ENCODE measurements around the gene NXN. TPM values are rescaled to one million over a fixed set of nuclear protein-coding genes. Genes with fewer than 3 reads are reported as not detected.

Gene NXN
- polyA plus RNA-seq, 1 donor from 2014 or later = 14.8 TPM

DNA sequence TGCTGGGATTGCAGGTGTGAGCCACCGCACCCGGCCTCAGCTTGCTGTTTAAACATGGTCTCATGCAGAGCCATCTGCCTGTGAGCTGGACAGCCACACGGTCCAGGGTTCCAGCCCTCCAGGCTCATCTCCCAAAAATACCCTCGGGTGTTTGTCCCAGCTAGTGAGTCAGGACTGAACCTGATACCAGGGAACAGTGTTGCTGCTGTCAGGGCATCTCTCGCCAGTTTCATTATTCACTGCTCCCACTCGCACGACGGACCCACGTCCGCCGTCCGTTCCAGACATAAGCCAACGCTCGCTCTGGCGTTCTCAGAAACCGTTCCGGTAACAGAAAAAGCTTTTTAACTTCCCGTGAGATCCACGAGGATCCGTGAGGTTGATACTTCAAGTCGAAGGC is 77.6 kb downstream of the NXN start:
- Histone ChIP-seq H3K9me2 (ENCODE audit: insufficient read depth, low read length) (no peaks in the 10 kb centered on the region), H3K9ac (ENCODE audit: low read length) (no peak overlapping the region), H3K4me2 (ENCODE audit: low read length) (no peak overlapping the region), H3K27ac (ENCODE audit: low read length) (no peak overlapping the region), H4K20me1 (ENCODE audit: insufficient read depth) (no peaks in the 10 kb centered on the region), H3F3A (ENCODE audit: insufficient read depth, low read length, poor library complexity, severe bottlenecking) (no peaks in the 10 kb centered on the region), H3K36me3 (ENCODE audit: insufficient read depth, low read length) (no peaks in the 10 kb centered on the region), H2AFZ (ENCODE audit: low read depth, low read length) (no peak overlapping the region), H3K27me3 (ENCODE audit: insufficient read depth, low read depth, low read length) (no peaks in the 10 kb centered on the region), H3K79me2 (replicated peaks; ENCODE audit: insufficient read depth, low read length) (peaks cover 15% of the 10 kb centered on the region), H3K9me3 (ENCODE audit: low read length) (no peaks in the 10 kb centered on the region), H3K4me3 (ENCODE audit: low read length) (no peak overlapping the region)
- no peak for TF ChIP-seq CTCF (IDR thresholded peaks at IDR 0.05; ENCODE audit: poor library complexity, severe bottlenecking)
- no peak for TF ChIP-seq TAF1 (IDR thresholded peaks at IDR 0.05; ENCODE audit: low read depth)
- TF ChIP-seq MXI1 (conservative IDR thresholded peaks at IDR 0.05; ENCODE audit: poor library complexity, severe bottlenecking) = no peak
- TF ChIP-seq POLR2AphosphoS5 (IDR thresholded peaks at IDR 0.05) = no peak
- TF ChIP-seq EZH2 (IDR thresholded peaks at IDR 0.05; ENCODE audit: borderline replicate concordance, insufficient read depth, low read length, poor library complexity, severe bottlenecking) = no peak
- TF ChIP-seq, protein P1, sequence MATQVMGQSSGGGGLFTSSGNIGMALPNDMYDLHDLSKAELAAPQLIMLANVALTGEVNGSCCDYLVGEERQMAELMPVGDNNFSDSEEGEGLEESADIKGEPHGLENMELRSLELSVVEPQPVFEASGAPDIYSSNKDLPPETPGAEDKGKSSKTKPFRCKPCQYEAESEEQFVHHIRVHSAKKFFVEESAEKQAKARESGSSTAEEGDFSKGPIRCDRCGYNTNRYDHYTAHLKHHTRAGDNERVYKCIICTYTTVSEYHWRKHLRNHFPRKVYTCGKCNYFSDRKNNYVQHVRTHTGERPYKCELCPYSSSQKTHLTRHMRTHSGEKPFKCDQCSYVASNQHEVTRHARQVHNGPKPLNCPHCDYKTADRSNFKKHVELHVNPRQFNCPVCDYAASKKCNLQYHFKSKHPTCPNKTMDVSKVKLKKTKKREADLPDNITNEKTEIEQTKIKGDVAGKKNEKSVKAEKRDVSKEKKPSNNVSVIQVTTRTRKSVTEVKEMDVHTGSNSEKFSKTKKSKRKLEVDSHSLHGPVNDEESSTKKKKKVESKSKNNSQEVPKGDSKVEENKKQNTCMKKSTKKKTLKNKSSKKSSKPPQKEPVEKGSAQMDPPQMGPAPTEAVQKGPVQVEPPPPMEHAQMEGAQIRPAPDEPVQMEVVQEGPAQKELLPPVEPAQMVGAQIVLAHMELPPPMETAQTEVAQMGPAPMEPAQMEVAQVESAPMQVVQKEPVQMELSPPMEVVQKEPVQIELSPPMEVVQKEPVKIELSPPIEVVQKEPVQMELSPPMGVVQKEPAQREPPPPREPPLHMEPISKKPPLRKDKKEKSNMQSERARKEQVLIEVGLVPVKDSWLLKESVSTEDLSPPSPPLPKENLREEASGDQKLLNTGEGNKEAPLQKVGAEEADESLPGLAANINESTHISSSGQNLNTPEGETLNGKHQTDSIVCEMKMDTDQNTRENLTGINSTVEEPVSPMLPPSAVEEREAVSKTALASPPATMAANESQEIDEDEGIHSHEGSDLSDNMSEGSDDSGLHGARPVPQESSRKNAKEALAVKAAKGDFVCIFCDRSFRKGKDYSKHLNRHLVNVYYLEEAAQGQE (IDR thresholded peaks at IDR 0.05; ENCODE audit: borderline replicate concordance) = no peak
- TF ChIP-seq EP300 (conservative IDR thresholded peaks at IDR 0.05; ENCODE audit: poor library complexity, severe bottlenecking) = no peak
- TF ChIP-seq RAD21 (conservative IDR thresholded peaks at IDR 0.05) = no peak
- no peak for TF ChIP-seq SMC3 (conservative IDR thresholded peaks at IDR 0.05; ENCODE audit: poor library complexity)

DNA sequence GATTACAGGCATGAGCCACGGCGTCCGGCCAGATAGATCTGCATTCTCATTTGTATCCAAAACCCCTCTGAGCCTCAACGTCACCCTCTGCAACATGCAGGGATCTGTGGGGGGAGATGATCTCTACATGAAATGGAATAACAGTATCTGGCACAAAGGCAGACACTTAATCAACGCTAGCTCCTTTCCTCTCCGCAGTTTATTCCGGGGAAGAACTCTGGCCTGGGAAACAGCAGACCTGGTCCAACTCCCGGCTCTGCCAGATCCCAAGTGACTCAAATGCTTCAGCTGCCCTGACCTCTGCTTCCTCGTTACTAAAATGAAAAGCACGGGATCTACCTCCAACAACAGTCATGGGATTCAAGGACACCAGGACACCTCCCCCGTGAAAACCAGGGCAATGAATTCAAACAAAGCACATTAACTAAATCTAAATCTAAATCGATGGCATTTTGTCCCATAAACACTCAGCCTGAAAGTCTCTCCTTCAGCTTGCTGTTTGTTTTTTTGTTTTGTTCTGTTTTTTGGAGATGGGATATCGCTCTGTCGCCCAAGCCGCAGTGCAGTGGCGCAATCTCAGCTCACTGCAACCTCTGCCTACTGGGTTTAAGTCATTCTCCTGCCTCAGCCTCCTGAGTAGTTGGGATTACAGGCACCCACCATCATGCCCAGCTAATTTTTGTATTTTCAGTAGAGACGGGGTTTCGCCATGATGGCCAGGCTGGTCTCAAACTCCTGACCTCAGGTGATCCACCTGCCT is 78.2 kb downstream of the NXN start:
- no peaks in the 10 kb centered on the region for H3K27me3 ChIP-seq (ENCODE audit: insufficient read depth, low read depth, low read length)
- no peak overlapping the region for H2AFZ ChIP-seq (ENCODE audit: low read depth, low read length)
- H3K4me2 ChIP-seq (ENCODE audit: low read length) = no peak overlapping the region
- H3F3A ChIP-seq (ENCODE audit: insufficient read depth, low read length, poor library complexity, severe bottlenecking) = no peaks in the 10 kb centered on the region
- H3K9me2 ChIP-seq (ENCODE audit: insufficient read depth, low read length) = no peaks in the 10 kb centered on the region
- no peak overlapping the region for H3K9ac ChIP-seq (ENCODE audit: low read length)
- peaks cover 10% of the 10 kb centered on the region for H3K79me2 ChIP-seq (replicated peaks; ENCODE audit: insufficient read depth, low read length)
- no peaks in the 10 kb centered on the region for H3K36me3 ChIP-seq (ENCODE audit: insufficient read depth, low read length)
- no peaks in the 10 kb centered on the region for H4K20me1 ChIP-seq (ENCODE audit: insufficient read depth)
- no peak overlapping the region for H3K4me3 ChIP-seq (ENCODE audit: low read length)
- no peaks in the 10 kb centered on the region for H3K9me3 ChIP-seq (ENCODE audit: low read length)
- TF ChIP-seq SMC3 (conservative IDR thresholded peaks at IDR 0.05; ENCODE audit: poor library complexity) (no peak), CTCF (IDR thresholded peaks at IDR 0.05; ENCODE audit: poor library complexity, severe bottlenecking) (no peak), POLR2AphosphoS5 (IDR thresholded peaks at IDR 0.05) (no peak), EP300 (conservative IDR thresholded peaks at IDR 0.05; ENCODE audit: poor library complexity, severe bottlenecking) (no peak), MXI1 (conservative IDR thresholded peaks at IDR 0.05; ENCODE audit: poor library complexity, severe bottlenecking) (no peak), TAF1 (IDR thresholded peaks at IDR 0.05; ENCODE audit: low read depth) (no peak), RAD21 (conservative IDR thresholded peaks at IDR 0.05) (no peak), EZH2 (IDR thresholded peaks at IDR 0.05; ENCODE audit: borderline replicate concordance, insufficient read depth, low read length, poor library complexity, severe bottlenecking) (no peak)
- TF ChIP-seq, protein P1 (IDR thresholded peaks at IDR 0.05; ENCODE audit: borderline replicate concordance) = no peak
- no peak overlapping the region for H3K27ac ChIP-seq (ENCODE audit: low read length)
